Measurements from ENCODE around the gene SORL1.

The SORL1 gene

GRCh38 chr11:121596195-121597155, 144.4 kb downstream of the SORL1 start:
- no peak for DNase-seq (ENCODE audit: low spot score)
- TF ChIP-seq CTCF (IDR thresholded peaks at IDR 0.05; ENCODE audit: extremely low read depth, missing control alignments) = no peak

- TF ChIP-seq CTCF (IDR thresholded peaks at IDR 0.05; ENCODE audit: extremely low read depth, missing control alignments) = no peak
- no peak for DNase-seq (ENCODE audit: low spot score)
Measured at GRCh38 chr11:121603316-121603715, 151.2 kb downstream of the SORL1 start.

- DNase-seq (ENCODE audit: low spot score) = no peak
- TF ChIP-seq CTCF (IDR thresholded peaks at IDR 0.05; ENCODE audit: extremely low read depth, missing control alignments) = no peak
Measured at GRCh38 chr11:121604152-121604551, 152.0 kb downstream of the SORL1 start.

- DNase-seq (ENCODE audit: low spot score) = no peak
- TF ChIP-seq CTCF (IDR thresholded peaks at IDR 0.05; ENCODE audit: extremely low read depth, missing control alignments) = no peak
Measured at GRCh38 chr11:121606354-121606753, 154.2 kb downstream of the SORL1 start.

DNA sequence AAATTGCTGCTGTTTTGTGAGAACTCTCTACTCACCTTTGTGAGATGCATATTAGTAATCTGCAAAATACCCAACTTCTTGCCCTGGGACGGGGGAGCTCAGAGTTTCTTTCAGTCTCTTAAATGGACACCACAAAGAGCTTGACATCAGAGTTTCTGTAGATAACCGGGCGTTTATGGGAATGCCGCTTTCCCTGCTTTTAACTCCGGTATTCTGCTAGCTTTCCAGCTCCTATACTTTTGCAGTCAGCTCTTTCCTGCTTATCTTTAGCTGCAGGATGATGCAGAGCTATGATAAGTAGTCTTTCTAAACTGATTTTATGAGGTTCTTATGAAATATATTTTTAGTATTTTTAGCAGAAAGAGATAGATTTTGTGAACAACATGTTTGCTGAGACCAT, 155.2 kb downstream of the SORL1 start:
- DNase-seq (ENCODE audit: low spot score) = no peak

DNA sequence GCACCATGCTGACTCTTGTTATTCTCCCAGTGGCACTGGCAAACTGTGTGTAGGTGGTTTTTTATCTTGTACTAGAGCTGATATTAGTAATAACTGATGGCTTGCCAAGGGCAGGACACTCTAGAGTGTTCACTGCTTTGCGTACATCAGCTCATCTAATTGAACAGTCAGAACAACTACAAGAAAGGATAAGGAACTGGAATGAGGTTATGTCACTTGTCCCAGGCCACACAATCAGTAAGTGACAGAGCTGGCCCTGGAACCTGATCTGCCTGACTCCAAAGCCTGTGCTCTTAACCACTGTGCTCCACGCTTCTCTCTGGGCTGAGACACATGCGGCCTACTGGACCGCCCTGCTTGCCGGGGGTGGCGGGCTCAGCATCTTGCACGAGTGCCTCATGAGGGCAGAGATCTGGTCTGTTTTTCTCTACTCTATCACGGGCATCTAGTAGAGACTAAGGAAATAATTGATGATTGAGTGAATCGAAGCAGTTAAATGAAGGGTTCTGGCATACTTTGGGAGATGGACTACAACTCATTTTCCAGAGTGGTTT, 156.5 kb downstream of the SORL1 start:
- no peak for TF ChIP-seq CTCF (IDR thresholded peaks at IDR 0.05; ENCODE audit: extremely low read depth, missing control alignments)
- no peak for DNase-seq (ENCODE audit: low spot score)

More for the DNA sequence above, 155.2 kb downstream of the SORL1 start:
- no peak for TF ChIP-seq CTCF (IDR thresholded peaks at IDR 0.05; ENCODE audit: extremely low read depth, missing control alignments)

DNA sequence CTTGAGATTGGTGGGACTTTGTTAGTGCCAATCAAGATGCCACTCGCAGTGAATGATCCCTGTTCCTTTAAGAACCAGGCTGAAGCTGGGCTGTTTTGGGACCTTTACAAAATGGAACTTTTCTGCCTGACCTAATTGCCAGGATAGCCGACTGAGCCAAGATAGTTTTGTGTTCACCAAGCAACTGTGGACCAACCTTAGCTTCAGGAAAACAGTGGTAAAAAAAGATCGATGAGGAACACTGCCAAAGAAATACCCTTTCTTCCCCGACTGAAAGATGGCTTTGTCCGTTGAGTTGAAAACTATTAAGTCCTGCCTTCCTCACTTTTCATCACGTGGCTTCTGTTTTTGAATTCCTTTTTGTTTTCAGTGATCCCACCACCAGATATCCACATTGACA, 158.6 kb downstream of the SORL1 start:
- no peak for TF ChIP-seq CTCF (IDR thresholded peaks at IDR 0.05; ENCODE audit: extremely low read depth, missing control alignments)
- no peak for DNase-seq (ENCODE audit: low spot score)

Measured in GM20000 (cell line).